DMS153 treated with DMSO at 0.1 percent for 48 hours (cell line): Measurements from ENCODE around the gene SHISA8.
"Not testable (repeated sequence)": the region's sequence is repeated elsewhere in the genome, so short reads cannot be mapped to it uniquely, and the experiment has no call there.

Experiments used
- DNase-seq: peaks from one replicate; lab custom pipeline; 2025; ENCODE audit not compliant: unreplicated experiment; lab: John Stamatoyannopoulos, UW

SHISA8 gene

GRCh38 chr22:41915035-41915785 is at the start of gene SHISA8:
TSS of gene SHISA8 (minus strand) at chr22:41915074. CDS start at chr22:41914667, 407 bp downstream.
- DNase-seq = no peak

GRCh38 chr22:41964112-41964491 is 49.2 kb upstream of the SHISA8 start:
- no peak for DNase-seq

GRCh38 chr22:41963453-41964111 is 48.7 kb upstream of the SHISA8 start:
- DNase-seq = no peak

- no peak for DNase-seq
These were observed 43.2 kb upstream of the SHISA8 start for GRCh38 chr22:41957941-41958556.

GRCh38 chr22:41952713-41953112 is 37.8 kb upstream of the SHISA8 start:
- DNase-seq = no peak

GRCh38 chr22:41951898-41952474 is 37.1 kb upstream of the SHISA8 start, which contains the start of gene SMIM45:
TSS of gene SMIM45 (plus strand) at chr22:41952150.
- DNase-seq = no peak

GRCh38 chr22:41949297-41949965 is 34.6 kb upstream of the SHISA8 start:
- DNase-seq = no peak

- DNase-seq = not testable (repeated sequence)
These were observed 34.0 kb upstream of the SHISA8 start for GRCh38 chr22:41948928-41949296.

GRCh38 chr22:41948142-41948541 is 33.3 kb upstream of the SHISA8 start:
- no peak for DNase-seq

- DNase-seq = no peak
These were observed 32.7 kb upstream of the SHISA8 start for GRCh38 chr22:41947424-41948080.

- peak; percentile 95 for DNase-seq
These were observed 32.0 kb upstream of the SHISA8 start, which contains the start of gene CENPM for GRCh38 chr22:41946629-41947423. TSS of gene CENPM (minus strand) at chr22:41947152. CDS start at chr22:41947076, 76 bp downstream.

- no peak for DNase-seq
These were observed 28.9 kb upstream of the SHISA8 start for GRCh38 chr22:41943661-41944209.

- DNase-seq = peak; percentile 51
These were observed 26.2 kb upstream of the SHISA8 start for GRCh38 chr22:41940832-41941765.

- DNase-seq = peak; percentile 53
These were observed 25.3 kb upstream of the SHISA8 start for GRCh38 chr22:41939981-41940831.

GRCh38 chr22:41936894-41937169 is 22.0 kb upstream of the SHISA8 start:
- DNase-seq = no peak

GRCh38 chr22:41935509-41935908 is 20.6 kb upstream of the SHISA8 start:
- no peak for DNase-seq

- DNase-seq = no peak
These were observed 20.1 kb upstream of the SHISA8 start for GRCh38 chr22:41935015-41935351.
